HG02759 (cell line): Measurements from ENCODE around the gene DPM2.

Source experiments
- ATAC-seq: cut with Tn5 transposase; IDR thresholded peaks from one replicate; pipeline ENCODE4 v1.9.1; 2021; ENCODE audit warnings: mild to moderate bottlenecking, moderate library complexity; ENCODE audit not compliant: unreplicated experiment

DPM2 gene

GRCh38 chr9:127937388-127938297 is at the start of gene DPM2:
TSS of gene DPM2 (minus strand) at chr9:127937854. CDS start at chr9:127937820, 34 bp downstream.
- peak; percentile 92 for ATAC-seq

GRCh38 chr9:127987103-127987614 is 49.5 kb upstream of the DPM2 start:
- no peak for ATAC-seq

- ATAC-seq = no peak
These were observed 47.4 kb upstream of the DPM2 start for GRCh38 chr9:127985011-127985410.

- ATAC-seq = peak; percentile 44
These were observed 46.2 kb upstream of the DPM2 start for GRCh38 chr9:127983847-127984289.

- ATAC-seq = no peak
These were observed 45.3 kb upstream of the DPM2 start for GRCh38 chr9:127982912-127983311.

GRCh38 chr9:127981559-127982121 is 44.0 kb upstream of the DPM2 start:
- no peak for ATAC-seq

- ATAC-seq = peak; percentile 78
These were observed 43.3 kb upstream of the DPM2 start, which contains the start of gene EEIG1 for GRCh38 chr9:127980706-127981558. TSS of gene EEIG1 (minus strand) at chr9:127980989. CDS start at chr9:127980137, 852 bp downstream.

GRCh38 chr9:127980060-127980705 is 42.5 kb upstream of the DPM2 start:
- peak; percentile 37 for ATAC-seq

- no peak for ATAC-seq
These were observed 41.8 kb upstream of the DPM2 start for GRCh38 chr9:127979333-127980059.

- no peak for ATAC-seq
These were observed 41.3 kb upstream of the DPM2 start for GRCh38 chr9:127979015-127979332.

- no peak for ATAC-seq
These were observed 40.4 kb upstream of the DPM2 start for GRCh38 chr9:127977884-127978647.

- ATAC-seq = no peak
These were observed 39.6 kb upstream of the DPM2 start for GRCh38 chr9:127977009-127977883.

- ATAC-seq = no peak
These were observed 38.8 kb upstream of the DPM2 start for GRCh38 chr9:127976498-127976897.

- no peak for ATAC-seq
These were observed 38.0 kb upstream of the DPM2 start for GRCh38 chr9:127975376-127976315.

GRCh38 chr9:127974769-127975261 is 37.2 kb upstream of the DPM2 start:
- ATAC-seq = no peak

- ATAC-seq = no peak
These were observed 36.5 kb upstream of the DPM2 start for GRCh38 chr9:127974001-127974768.
